DMS153 treated with DMSO at 0.1 percent for 48 hours (cell line): ENCODE data around the gene PPP1R12B.
"Not testable (repeated sequence)": the region's sequence is repeated elsewhere in the genome, so short reads cannot be mapped to it uniquely, and the experiment has no call there.

ENCODE experiments used
- DNase-seq: peaks from one replicate; lab custom pipeline; 2025; ENCODE audit not compliant: unreplicated experiment; lab: John Stamatoyannopoulos, UW

Gene PPP1R12B

GRCh38 chr1:202520857-202521216, 172.3 kb downstream of the PPP1R12B start:
- DNase-seq: not testable (repeated sequence)

DNA sequence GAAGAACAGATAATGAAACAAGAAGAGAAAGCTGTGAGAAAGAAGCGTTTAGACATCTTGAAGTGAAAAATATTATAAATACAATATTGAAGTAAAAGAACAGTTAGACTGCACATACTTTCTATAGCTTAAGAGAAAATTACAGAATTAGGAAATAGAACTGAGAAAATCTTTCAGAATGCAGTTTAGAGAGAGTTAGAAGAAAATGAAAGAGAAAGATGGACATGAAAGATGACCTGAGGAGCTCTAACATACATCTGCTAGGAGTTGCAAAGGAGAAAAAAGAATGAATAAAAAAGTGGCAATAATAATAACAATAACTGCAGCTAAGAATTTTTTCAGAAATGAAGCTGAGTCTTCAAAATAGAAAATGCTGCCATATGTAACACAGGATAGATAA, 173.0 kb downstream of the PPP1R12B start:
- DNase-seq: not testable (repeated sequence)

DNA sequence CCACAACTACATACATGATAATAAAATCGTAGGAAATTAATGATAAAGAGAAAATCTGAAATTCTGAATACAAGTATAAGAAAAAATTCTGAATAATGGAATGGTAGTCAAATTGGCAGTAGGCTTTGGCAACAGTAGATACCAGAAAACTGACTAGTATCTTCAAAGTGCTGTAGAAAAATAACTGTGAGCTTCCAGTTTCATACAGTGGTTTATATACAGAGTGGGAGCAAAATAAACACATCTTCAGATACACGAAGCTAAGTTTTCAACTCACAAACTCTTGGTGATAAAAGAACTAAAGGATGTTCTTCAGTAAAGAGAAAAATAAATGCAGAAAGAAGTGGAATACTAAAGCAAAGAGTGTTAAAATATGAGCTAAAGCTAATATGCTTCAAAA, 173.4 kb downstream of the PPP1R12B start:
- no peak for DNase-seq

DNA sequence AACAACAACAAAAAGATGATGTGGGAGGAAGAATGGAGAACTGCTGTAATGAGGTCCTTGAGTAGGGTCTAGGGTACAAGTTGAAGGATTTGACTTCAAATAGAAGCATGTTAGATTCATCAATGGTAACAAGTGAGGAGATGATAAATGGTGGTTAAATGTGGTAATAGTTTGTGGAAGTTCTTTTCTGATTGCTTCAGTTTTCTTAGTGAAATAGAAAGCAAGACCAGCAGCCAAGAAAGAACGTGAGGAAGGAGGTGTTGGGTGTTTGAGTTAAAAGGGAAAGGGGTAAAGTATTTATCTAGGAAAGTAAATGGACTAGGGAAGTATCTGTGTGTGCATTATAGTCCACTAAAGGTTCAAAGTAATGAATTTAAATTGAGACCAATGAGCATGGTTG, 177.6 kb downstream of the PPP1R12B start:
- not testable (repeated sequence) for DNase-seq

GRCh38 chr1:202528096-202528722, 179.7 kb downstream of the PPP1R12B start:
- not testable (repeated sequence) for DNase-seq

DNA sequence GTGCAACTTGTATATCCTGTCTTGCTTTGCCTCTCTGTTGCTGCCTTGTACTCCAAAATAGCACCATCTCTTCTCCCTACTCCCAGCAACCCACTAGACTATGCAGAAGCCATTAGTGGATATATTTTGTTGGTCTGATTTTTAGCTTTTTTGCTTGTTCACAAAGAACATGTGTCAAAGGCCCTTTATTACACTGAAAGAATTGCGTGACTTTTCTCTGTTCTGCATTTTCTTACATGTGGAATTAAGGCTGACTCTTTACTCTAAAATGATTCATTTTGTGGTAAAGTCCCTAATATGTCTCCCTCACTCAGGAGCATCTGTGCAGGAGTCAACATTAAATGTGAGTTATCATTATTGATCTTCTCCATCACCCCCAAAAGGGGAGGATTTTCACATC, 182.2 kb downstream of the PPP1R12B start:
- DNase-seq: not testable (repeated sequence)

GRCh38 chr1:202531472-202531811, 182.9 kb downstream of the PPP1R12B start:
- DNase-seq: no peak

DNA sequence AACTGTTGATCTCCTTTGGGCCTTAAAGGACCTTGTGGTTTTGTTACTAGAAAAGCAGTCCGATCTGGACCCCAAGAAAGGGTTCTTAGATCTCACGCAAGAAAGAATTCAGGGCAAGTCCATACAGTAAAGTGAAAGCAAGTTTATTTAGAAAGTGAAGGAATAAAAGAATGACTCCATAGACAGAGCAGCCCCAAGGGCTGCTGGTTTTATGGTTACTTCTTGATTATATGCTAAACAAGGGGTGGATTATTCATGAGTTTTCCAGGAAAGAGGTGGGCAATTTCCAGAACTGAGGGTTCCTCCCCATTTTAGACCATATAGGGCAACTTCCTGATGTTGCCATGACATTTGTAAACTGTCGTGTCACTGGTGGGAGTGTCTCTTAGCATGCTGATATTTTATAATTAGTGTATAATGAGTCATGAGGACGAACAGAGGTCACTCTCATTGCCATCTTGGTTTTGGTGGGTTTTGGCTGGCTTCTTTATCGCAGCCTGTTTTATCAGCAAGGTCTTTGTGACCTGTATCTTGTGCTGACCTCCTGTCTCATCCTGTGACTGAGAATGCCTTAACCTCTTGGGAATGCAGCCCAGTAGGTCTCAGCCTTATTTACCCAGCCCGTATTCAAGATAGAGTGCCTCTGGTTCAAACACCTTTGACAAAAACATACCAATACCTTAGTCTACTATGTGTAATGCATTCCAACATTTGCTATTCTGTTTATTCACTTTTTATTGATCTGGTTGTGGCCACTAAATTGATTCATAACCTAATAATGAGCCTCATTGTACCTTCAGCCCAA, 183.5 kb downstream of the PPP1R12B start:
- not testable (repeated sequence) for DNase-seq

GRCh38 chr1:202539166-202539574, 190.7 kb downstream of the PPP1R12B start:
- DNase-seq: not testable (repeated sequence)

DNA sequence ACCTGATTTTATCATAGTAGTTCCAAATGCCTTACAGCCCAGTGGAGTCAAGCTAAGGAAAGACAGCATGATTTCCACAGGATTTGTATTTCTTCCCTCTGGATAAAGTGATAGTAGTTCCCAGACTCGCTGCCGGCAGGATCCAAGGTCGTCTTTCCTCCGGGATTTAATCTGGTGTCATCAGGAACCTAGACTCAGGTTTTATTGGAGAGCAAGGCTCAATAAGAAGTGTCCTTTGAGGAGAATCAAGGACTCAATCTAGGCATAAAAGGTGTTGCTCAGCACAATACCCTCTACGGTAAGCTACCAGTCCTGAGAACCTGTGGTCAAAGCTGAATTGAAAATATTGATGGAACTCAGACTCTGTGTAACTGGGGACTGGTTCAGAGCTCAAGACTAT, 191.1 kb downstream of the PPP1R12B start:
- not testable (repeated sequence) for DNase-seq

GRCh38 chr1:202540014-202540413, 191.5 kb downstream of the PPP1R12B start:
- no peak for DNase-seq

DNA sequence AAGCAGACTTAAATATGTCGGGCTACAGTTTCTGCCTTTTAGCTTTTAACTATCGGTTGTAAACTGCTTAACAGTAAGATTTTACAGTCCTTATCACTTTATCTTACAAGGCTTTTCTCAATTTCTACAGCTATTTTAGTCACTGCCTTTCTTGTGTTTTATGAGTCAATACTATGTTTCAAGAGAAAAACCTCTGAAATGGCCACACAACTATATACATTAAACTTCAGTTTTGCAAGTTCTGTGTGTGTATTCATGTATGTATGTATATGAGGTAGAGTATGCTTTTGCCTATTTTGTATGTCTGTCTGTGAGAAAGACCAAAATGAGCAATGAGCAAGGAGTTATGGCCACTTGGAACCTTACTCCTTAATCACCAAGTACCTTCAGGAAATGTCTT, 191.9 kb downstream of the PPP1R12B start:
- no peak for DNase-seq

DNA sequence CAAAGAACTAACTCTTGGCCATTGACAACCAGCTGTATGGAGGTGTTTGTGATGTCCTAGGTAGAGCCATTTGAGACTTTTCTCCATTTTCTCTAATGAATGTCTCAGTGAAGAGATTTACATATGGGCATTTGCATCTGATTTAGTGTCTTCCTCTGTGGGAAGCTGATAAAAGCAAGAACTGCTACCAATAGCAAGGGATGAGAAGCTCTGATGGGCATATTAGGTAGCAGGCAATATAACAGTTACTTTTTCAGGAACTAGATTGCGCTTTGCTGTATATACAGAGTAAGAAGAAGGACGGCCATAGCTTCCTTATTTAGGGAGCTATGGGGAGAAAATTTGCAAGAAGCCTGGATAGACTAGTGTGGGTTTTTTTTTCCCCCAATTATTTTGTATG, 192.4 kb downstream of the PPP1R12B start:
- not testable (repeated sequence) for DNase-seq

- DNase-seq: not testable (repeated sequence)
Measured at GRCh38 chr1:202542415-202542814, 193.9 kb downstream of the PPP1R12B start.

DNA sequence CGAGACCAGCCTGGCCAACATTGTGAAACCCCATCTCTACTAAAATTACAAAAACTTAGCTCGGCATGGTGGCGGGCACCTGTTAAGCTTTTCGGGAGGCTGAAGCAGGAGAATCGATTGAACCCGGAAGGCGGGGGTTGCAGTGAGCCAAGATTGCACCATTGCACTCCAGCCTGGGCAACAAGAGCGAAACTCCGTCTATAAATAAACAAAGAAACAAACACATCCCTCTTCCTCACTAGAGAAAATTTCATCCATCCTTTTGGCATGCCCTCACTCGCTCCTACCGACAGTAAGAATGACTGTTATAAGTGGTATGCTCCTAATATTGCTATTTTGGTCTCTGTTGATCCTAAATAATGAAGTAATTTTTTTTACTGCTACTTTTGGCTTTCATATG, 195.0 kb downstream of the PPP1R12B start:
- not testable (repeated sequence) for DNase-seq

GRCh38 chr1:202544766-202545449, 196.4 kb downstream of the PPP1R12B start:
- not testable (repeated sequence) for DNase-seq

GRCh38 chr1:202545647-202546303, 197.3 kb downstream of the PPP1R12B start:
- DNase-seq: not testable (repeated sequence)

DNA sequence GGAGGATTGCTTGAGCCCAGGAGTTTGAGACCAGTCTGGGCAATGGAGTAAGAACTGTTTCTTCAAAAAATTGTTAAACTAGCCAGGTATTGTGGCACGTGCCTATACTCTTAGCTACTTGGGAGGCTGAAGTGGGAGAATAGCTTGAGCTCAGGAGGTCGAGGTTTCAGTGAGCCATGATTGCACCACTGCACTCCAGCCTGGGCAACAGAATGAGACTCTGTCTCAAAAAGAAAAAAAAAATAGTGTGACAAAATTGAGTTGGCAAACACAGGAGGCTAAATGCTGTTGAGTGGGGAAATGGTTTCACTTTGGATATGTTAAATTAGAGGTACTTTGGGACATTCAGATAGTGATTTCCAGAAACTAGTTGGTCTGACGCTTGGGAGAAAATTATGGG, 197.9 kb downstream of the PPP1R12B start:
- not testable (repeated sequence) for DNase-seq

GRCh38 chr1:202546796-202547195, 198.3 kb downstream of the PPP1R12B start:
- not testable (repeated sequence) for DNase-seq

DNA sequence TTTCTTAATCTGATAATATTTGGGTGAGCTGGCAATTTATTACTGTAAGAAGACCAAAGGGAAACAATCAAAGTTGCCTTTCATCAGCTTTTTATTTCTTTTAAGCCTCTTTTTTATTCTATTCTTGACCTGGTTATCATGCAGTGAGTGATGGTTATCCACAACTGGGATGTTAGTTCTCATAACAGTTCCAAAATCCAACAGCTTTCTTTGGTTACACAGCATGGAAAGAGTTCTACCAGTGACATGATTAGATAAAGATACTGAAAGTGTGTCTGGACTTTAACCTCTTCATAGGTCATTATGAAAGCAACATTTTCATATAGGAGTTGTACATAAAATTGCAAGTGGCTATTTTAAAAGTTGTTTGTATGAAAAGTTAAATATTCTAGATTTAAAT, 198.7 kb downstream of the PPP1R12B start:
- DNase-seq: no peak

GRCh38 chr1:202550088-202550487, 201.6 kb downstream of the PPP1R12B start:
- not testable (repeated sequence) for DNase-seq
